Raji (cell line): ENCODE measurements around the gene SLC43A2.

Experiments
- POLR2A ChIP-seq: IDR thresholded peaks from 2 replicates; pipeline ENCODE4 v1.6.1; 2011; ENCODE audit warnings: low read depth, low read length, control low read depth; ENCODE audit not compliant: insufficient read depth

The SLC43A2 gene

GRCh38 chr17:1521086-1521640, 107.5 kb downstream of the SLC43A2 start:
- no peak for TF ChIP-seq POLR2A

DNA sequence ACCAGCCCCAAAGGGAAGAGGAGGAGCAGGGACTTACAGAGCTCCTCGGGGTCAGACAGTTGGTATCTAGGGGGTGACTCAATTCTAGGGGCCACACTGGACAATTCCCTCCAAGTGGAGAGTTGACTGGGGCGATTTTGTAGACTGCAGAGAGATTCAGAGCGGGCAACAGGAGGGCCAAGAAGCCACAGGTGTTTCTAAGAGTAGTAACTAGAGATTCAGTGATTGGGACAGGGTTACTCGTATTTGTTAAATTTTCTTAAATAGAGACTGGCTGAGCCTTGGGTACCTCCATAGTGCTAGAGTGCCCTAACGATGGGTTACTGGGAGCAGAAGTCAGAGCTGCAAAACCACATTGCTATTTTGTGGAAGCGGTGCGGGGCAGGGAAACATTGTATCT, 109.0 kb downstream of the SLC43A2 start:
- no peak for TF ChIP-seq POLR2A
